Kidney tubule cell (primary cell): ENCODE data around the gene ELFN2.
A peak's percentile ranks its signal among the peaks of the same experiment; 100 is the strongest.
"Not testable (repeated sequence)": the region's sequence is repeated elsewhere in the genome, so short reads cannot be mapped to it uniquely, and the experiment has no call there.

ENCODE experiments used
- DNase-seq: peaks from one replicate; pipeline ENCODE4 v3.0.0-alpha.2; 2018; ENCODE audit warnings: low spot score

The ELFN2 gene

DNA sequence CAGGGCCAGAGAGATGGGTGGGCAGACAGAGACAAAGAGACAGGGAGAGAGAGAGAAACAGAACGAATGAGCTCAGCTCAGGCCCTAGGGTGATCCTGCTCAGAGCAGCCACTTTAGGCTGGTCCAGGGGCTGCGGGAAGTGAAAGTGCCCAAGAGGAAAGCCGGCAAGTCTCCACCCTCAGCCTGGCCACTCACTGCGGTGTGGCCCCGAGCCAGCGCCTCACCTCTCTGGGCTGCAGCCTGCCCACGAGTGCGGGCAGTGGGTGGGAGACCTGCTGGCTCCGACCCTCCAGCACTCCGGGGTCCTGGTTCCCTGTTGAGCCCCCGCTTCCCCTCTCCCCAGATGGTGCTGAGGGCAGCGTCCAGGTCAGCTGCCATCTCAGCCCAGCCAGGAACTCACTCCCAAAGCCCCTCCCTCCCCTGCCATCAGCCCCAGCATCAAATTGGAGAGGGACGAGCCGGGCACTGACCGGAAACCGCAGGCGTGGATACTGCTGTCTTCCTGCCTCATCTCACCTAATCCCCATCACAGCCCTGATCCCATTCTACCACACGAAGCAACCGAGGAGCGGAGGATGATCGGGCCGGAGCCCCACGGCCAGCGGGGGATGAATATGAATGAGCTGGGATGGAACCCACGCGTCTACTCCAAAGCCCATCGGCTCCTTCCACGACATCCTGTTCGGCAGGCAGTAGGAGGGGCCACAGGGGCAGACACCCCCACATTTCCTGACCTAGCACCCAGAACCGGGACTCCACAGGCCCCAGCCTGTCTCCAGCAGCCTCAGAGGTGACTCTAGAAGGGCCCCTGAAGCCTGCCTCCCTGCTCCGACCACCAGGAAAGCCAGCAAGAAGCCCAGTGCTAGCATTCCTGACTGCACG is 16.9 kb downstream of the ELFN2 start:
- DNase-seq = no peak

DNA sequence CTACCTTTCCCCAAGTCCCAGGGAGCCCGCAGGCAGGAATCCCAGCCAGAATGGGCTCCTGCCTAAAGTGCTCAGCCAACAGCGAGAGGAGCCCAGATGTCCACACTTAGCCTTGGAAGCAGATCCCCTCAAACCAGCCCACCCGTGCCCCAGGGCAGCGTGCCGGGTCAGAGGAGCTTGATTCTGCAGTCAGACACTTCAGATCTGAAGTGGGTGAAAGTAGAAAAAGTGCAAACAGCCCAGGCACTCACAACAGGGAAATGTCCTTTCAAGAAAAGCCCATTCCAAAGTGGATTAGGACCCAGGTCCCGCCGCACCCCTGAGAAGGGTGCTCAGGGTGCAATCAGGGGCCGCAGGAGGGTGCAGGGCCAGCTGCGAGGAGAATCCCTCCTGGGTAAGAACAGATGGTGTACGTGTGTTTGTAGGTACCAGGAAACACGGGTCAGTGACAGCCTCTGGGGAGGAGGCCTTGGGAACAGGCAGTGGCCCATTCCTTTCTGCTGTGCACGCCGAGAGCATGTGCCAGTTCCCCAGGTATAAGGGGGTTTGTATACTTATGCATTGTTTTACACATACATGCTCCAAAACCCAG is 17.7 kb downstream of the ELFN2 start:
- DNase-seq = no peak

DNA sequence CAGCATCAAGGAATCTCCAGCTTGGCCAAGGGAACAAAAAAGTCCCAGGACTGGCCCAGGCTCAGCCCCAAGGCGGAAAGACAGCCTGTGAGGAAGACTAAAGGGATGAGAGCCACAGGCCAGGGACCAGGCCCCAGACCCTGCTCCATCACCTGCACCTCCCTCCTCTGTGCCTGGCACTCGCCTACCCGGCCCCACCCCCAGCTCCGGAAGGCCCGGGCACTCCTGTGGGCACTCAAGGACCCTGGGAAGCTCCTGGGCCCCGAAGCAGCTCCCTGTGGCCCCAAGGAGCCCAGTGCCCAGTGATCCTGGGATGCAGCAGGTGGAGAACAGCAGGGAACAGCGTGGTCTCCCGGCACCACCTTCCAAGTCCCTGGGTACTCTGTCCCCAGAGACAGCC is 18.2 kb downstream of the ELFN2 start:
- no peak for DNase-seq

DNA sequence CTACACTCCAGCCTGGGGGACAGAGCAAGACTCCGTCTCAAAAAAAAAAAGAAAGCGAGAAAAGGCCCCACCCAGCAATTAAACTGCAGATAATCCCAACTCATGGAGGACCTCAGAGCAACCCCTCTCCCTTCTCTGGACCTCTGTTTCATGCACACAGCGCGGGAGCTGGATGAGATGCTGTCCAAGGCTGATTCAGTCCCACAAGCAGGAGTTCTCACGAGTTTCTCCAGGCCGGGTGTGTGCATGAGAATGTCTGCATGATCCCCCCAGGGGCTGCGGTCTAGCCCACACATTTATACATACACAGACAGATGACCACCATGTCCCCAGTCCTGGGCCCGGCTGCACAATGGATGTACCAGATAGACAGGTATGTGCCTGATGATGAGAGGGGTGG is 19.4 kb downstream of the ELFN2 start:
- DNase-seq = no peak

DNA sequence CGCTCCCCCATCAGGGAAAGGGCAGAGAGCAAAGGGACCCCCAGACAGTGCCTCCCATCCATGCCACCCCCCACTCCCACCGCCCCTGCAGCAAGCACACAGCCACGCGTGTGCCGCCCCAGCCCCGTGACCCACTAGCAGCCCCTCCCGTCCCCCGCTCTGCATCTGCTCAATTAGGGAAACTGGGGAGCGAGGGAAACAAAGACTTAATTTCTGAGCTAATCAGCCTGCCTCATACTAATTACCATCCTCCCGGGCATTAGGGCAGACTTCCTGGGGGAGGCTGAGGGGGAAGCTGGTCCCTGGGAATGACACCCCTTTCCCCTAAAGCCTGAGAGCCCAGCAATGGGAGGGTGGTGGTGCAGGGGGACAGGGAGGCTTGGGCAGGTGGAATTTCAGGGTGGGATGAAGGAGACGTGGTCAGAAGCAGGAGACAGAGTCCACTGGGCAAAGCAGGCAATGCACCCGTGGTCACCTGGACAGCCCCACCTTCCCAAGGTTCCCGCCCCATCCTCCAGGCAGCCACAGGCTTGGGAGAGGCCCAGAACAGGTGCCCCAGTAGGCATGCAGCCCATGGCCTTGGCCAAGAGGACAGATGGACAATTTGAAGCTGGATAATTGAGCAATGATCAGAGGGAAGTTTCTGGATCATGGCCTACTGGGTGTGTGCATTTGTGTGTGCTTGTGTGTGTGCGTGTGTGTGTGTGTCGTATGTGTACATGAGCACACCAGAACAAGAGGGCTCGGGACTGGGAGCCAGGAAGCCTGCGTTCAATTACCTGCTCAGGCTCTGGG is 20.6 kb downstream of the ELFN2 start:
- DNase-seq = no peak

DNA sequence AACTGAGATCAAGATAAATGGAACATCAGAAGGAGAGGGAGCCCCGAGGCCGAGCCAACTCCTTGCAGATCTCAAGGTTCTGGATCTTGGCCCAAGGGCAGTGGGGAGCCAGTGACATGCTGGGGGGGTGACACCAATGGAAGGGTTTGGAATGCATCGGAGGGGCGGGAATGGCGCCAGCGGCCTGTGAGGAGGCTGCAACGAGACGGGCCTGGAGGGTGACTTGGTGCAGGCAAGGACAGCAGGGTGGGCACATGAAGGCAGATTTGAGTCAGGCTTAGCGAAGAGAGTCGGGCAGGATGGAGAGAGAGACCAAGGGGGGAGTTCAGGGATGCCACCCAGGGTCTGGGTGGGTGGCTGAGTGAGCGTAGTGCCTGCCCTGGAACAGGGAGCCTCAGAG is 23.2 kb downstream of the ELFN2 start:
- DNase-seq = no peak

DNA sequence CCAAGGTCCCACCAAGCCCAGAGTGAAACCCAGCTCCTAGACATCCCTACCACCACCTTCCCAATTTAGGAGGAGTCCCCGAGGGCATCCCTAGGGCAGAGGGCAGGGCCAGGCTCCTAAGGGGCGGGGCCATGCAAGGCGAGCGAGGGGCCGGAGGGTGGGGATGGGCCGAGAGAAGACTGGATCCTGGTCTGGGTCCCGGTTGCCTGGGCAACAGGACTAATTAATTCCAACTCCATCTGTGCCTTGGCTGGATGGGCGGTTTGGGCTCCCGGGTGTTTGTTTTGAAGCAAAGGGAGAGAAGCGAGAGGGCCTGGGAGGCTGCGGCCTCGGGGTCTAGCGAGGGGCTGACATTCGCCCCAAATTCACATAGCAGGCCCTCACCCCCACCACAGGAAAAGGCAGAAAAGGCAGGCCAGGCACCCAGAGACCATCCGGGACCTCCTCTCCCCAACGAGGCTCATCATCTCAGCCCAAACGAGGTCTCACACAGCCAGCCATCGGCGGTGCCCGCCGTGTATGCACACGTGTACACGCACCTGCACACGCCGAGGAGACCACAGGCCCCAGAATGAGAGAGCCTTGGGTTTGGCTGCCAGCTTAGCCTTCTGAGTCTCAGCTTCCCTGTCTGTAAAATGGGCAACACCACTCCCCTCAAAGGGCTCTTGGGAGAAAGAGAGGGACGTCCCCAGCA is 23.9 kb downstream of the ELFN2 start:
- no peak for DNase-seq

DNA sequence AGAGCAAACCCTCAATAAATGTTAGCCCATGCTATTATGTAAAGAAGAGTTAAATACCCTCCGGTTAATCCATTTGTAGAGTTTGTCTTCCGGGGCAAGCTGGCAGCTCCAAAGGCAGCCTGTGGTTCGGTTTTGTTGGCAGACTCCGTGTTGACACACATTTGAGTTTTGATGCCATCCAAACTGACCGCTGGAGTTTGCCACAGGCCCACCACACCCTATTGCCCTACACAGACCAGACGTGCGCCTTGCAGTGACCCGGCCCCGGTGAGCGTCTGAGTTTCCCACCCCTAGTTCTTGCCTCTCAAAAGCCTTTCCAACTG is 25.1 kb downstream of the ELFN2 start:
- DNase-seq = no peak

DNA sequence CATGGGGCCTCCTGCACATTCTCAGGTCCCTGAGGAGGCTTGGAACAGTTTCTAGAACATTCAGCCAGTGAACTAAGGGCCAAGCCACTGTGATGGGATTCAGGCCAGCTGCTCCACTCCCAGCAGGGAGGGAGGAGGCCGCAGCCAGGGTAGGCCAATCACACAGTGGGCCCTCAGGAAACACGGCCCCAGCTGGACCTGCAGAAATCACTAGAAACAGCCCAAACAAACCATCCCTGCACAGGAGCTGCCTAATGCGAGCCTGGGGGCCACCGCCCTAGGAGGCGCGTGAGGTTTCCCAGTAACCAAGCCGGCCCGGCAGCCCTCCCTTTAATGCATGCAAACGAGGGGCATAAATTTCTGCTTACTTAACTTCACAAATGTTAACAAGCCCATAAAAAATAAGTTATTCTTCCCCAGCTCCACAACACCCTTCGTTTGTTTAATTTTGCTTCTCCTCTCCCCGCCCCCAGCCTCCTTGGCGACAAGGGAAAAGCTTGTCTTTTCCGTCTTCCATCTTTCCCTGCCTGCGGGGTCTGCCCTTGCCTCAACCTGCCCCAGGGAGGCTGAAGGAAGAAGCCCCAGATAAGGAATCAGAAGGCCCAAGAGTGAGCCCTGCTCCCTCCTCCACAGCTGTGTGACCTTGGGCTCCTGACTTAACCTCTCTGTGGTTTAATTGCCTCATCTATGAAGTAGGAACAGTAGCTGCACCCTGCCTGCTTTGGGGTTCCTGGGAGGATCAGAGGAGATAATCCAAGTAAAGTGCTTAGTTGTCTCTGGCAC is 25.7 kb downstream of the ELFN2 start:
- DNase-seq = no peak

DNA sequence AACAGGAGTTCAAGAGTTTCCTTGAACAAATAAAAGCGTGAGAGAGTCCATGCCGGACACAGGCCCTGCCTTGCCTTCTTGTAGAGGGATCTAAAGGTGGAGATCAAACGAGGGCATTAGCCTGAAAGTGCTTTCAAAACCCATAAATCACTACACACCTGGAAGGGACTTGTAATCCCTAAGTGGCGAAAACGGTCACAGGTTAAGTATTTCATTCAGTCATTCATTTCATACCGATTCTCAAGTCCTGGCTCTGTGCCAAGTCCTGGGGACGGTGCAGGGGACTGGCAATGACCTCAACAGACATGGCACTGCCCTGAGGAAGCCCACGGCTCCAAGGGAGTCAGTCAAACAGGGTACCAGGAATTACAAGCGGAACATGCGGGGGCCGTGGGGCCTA is 26.6 kb downstream of the ELFN2 start:
- DNase-seq = peak; percentile 81

DNA sequence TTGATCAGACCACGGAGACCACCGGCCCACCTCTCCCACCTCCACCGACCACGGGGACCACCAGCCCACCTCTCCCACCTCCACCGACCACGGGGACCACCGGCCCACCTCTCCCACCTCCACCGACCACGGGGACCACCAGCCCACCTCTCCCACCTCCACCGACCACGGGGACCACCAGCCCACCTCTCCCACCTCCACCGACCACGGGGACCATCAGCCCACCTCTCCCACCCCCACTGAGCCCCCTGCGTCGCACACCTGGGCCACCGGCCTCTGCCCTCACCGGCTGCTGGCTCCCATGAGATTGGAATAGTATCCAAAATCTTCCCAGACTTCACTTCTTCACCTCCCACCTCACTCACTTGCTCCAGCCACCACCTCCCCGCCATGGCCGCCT is 27.8 kb downstream of the ELFN2 start:
- not testable (repeated sequence) for DNase-seq

DNA sequence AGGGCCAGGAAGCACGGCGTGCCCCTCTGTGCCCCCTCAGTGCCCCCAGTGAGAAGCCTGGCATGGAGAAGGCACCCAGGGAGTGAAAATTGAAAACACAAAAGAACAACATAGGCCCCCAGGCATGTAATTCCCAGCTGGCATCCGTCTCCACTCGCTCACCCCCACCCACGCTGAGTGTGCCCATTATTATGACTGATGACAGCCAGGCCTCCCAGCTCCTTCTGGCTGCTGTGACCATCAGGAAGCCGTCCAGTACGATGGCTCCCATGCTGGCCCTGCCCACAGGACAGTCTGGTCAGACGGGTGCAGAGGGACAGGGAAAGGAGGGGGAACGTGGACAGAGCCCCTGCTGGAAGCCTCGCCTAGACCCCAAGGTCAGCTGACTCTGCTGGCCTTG is 30.1 kb downstream of the ELFN2 start:
- DNase-seq = no peak

DNA sequence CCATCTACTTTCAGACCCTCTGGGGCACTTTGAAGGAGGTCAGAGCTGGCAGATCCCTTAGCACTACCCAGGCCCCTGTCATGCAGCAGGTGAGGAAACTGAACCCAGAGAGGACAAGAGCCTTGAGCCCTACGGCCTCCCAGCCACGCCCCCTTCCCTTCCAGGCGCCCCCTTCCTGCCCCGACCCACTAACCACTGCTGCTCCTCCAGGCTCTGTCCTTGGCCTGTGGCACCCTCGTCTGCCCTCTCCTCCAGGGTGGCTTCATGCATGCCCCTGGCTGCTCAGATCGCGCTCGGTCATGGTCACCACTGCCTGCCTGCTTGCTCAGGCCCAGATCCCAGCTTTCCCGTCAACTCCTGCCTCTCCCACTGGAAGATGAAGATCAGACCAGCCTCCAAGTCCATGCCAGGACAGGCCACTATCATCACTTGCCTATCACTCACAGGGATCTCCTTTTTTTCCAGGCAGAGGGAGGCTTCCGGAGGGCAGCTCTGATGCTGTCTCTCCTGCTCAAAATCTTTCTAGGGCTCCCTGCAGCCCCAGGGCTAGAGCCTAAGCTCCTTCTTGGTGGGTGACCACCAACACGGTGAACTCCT is 30.7 kb downstream of the ELFN2 start:
- no peak for DNase-seq

DNA sequence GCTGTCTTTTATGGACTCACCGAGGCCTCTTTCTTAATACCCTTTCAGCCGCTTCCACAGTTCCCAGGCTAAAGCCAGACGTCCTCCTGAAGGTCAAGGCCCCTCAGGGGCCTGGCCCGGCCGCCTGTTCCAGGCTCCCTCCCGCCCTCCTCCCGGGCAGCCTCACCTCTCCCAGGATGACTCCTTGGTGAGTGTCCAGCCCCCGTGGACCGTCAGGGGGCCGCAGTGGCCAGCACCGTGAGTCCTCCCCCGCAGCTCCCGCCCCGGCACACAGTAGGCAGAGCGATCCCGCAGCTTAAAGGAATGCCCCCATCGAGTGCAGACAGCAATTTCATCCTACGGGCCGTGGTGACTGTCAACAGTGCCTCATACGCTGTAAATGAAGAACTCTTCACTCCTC is 32.9 kb downstream of the ELFN2 start:
- DNase-seq = no peak

DNA sequence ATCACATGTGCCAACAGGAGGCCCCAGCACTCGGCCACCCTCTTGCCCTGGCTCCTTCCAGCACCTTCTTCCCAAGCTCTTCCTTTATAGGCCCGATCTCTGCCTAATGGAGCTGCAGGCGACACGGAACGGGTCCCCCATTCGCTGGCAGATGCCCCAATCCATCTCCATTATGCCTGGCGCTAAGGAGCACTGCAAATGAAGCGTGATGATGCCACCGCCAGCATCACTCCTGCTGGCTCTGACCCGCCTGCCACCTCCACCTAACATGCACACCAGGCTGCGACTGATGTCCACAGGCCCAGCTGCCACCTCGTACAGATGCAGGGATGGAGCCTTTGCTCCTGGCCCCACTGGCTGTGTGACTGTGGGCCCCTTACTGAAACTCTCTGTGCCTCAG is 33.5 kb downstream of the ELFN2 start:
- no peak for DNase-seq

DNA sequence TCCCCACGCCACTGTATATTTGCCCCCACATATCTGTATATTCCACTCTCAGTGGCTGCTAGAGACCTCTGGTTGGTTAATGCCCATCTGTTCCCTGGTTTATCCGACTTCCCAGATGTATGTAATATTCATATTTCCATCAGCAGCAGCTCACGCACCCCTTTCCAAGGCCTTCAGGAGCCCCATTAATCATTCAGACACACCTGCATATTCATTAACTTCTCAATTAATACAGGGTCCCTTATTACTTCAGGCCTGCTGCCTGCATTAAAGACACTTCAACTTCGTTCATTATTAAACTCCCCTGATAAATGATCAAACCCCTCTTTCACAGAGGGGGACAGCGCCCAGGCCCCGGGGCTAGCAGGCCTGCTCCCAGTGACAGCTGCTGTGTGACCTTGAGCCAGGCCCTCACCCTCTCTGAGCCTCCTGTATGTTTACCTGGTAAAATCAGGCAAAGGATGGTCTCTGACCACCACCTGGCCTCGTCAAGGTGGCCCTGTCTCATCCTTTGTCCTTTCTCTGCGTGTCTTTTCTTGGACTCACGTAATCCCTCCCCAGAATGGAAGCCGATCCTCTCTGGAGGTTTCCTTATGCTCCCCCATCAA is 34.5 kb downstream of the ELFN2 start:
- DNase-seq = no peak

DNA sequence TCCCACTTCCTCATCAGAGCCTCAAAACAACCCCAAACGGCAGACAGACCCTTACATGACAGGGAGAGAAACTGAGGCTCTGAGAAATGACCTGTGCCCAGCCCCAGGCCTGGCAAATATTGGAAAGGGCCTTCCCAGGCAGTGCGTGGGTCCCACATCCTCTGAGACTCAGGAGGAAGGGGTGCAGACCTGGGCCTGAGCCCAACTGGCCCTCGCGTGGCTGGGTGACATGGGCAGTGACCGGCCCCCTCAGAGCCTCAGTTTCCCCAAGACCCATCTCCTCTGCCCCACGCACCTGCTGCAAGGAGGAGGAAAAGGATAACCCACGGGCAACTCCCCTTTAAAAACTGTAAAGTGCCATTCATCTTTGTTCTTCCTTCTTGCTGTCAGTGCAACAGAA is 35.6 kb downstream of the ELFN2 start:
- DNase-seq = no peak

DNA sequence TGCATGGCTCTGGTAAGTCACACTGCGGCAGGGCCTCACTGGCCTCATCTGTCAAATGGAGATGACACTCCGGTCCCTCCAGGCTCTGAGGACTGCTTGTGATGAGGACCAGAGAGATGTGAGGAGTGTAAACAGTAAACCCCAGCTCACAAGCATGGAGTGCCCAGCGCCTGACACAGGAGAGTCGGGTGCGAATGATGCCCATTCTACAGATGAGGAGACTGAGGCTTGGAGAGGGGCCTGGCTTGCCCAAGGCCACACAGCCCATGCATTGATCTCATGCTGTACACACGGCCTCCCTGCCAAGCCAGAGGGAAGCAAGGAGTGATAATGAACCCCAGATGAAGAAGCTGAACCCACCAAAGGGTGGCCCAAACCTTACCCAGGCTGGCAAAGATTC is 37.2 kb downstream of the ELFN2 start:
- DNase-seq = no peak

DNA sequence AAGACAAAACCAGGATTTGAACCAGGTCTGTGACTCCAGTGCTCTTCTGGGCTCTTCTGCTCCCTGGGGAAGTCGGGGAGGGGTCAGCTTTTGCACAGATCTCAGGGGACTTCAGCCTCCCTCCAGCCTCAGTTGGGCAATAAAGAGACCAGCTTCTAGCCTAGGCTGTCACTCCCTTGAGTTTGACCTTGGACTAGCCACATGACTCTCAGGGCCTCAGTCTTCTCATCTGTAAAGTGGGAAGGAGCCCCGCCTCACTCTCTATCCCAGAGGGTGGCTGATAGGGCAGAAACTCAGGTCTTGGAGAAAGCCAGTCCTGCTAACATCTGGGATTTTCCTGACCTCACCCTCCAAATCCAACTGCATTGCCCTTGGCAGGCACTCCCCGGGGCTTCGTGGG is 38.7 kb downstream of the ELFN2 start:
- DNase-seq = no peak

DNA sequence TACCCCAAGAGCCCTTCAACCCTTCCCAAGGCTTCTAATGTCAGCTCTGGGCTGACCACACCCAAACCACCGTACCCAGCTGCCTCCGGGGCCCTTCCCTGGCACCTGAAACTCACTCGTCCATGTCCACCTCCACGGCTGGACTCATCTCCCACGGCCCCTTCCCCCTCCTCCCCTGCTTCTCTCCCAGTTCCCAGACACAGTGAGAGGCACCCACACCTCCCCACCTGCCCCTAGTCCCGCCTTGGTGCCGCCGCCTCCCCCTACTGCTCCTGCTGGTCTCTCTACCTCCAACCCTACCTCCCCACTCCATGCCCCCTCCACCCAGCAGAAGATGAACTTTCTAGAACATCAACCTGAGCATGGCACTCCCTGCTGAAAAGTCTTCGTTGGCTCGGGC is 39.5 kb downstream of the ELFN2 start:
- DNase-seq = peak; percentile 31

DNA sequence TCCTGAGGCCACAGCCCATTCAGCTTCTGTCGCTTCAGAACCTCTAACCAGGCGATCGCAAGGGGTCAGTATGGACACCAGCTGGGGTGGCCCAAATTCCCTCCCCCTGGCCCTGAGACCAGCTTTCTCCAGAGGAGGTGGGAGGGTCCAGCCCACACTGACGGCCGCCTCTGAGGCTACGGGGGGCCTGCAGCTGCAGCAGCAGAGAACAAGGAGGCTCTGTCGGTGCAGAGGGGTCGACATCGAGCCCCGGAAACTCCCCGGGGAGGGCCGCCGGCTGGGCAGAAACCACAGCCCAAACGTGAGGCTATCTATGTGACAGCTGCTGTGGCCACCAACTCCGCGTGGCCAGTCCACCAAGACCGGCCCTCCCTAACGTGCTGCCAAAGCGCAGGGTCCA is 40.8 kb downstream of the ELFN2 start:
- DNase-seq = no peak
